ENCODE results near the gene TNP2. TPM values are rescaled to one million over a fixed set of nuclear protein-coding genes. Genes with fewer than 3 reads are reported as not detected.
A peak's percentile ranks its signal among the peaks of the same experiment; 100 is the strongest.

Gene TNP2
- total RNA-seq, 1 experiment from 2014 or later, result not detected

GRCh38 chr16:11238272-11239202 is 30.6 kb downstream of the TNP2 start:
- no peak overlapping the region for H3K9ac ChIP-seq (ENCODE audit: low read length)
- 0 out of 2 replicates have a peak, but pooled peaks cover 3% of the 10 kb centered on the region for H3K4me1 ChIP-seq (ENCODE audit: low read length)
- H3K27ac ChIP-seq (ENCODE audit: low read length), result no peak overlapping the region
- no peaks in the 10 kb centered on the region for H4K20me1 ChIP-seq (ENCODE audit: insufficient read depth, low read depth, low read length)
- H3K4me2 ChIP-seq (ENCODE audit: low read depth, low read length, poor library complexity, severe bottlenecking), result no peak overlapping the region
- H3K9me3 ChIP-seq (ENCODE audit: low read length), result no peaks in the 10 kb centered on the region
- H3K4me3 ChIP-seq (ENCODE audit: low read length), result no peak overlapping the region
- no peaks in the 10 kb centered on the region for H3K36me3 ChIP-seq (ENCODE audit: insufficient read depth, low read length)
- peak; percentile 65 for DNase-seq
- no peaks in the 10 kb centered on the region for H3K27me3 ChIP-seq (ENCODE audit: low read length)
- H3K9me2 ChIP-seq (replicated peaks; ENCODE audit: insufficient read depth, low read length), result no peaks in the 10 kb centered on the region
- H2AFZ ChIP-seq (ENCODE audit: low read length), result no peak overlapping the region
- H3K79me2 ChIP-seq (ENCODE audit: low read length), result no peaks in the 10 kb centered on the region

GRCh38 chr16:11236461-11237254 is 32.5 kb downstream of the TNP2 start:
- Histone ChIP-seq H3K79me2 (ENCODE audit: low read length) (no peaks in the 10 kb centered on the region), H3K4me2 (ENCODE audit: low read depth, low read length, poor library complexity, severe bottlenecking) (no peak overlapping the region), H3K9me2 (replicated peaks; ENCODE audit: insufficient read depth, low read length) (no peaks in the 10 kb centered on the region), H3K9ac (ENCODE audit: low read length) (no peak overlapping the region), H4K20me1 (ENCODE audit: insufficient read depth, low read depth, low read length) (no peaks in the 10 kb centered on the region), H2AFZ (ENCODE audit: low read length) (no peak overlapping the region), H3K9me3 (ENCODE audit: low read length) (no peaks in the 10 kb centered on the region), H3K36me3 (ENCODE audit: insufficient read depth, low read length) (no peaks in the 10 kb centered on the region), H3K4me1 (ENCODE audit: low read length) (peaks cover 8% of the 10 kb centered on the region), H3K27me3 (ENCODE audit: low read length) (no peaks in the 10 kb centered on the region), H3K4me3 (ENCODE audit: low read length) (no peak overlapping the region), H3K27ac (ENCODE audit: low read length) (no peak overlapping the region)
- no peak for DNase-seq

- no peaks in the 10 kb centered on the region for H3K79me2 ChIP-seq (ENCODE audit: low read length)
- H2AFZ ChIP-seq (ENCODE audit: low read length), result no peak overlapping the region
- no peaks in the 10 kb centered on the region for H4K20me1 ChIP-seq (ENCODE audit: insufficient read depth, low read depth, low read length)
- H3K27ac ChIP-seq (ENCODE audit: low read length), result no peak overlapping the region
- H3K9ac ChIP-seq (ENCODE audit: low read length), result no peak overlapping the region
- DNase-seq, result no peak
- H3K27me3 ChIP-seq (ENCODE audit: low read length), result no peaks in the 10 kb centered on the region
- H3K4me2 ChIP-seq (ENCODE audit: low read depth, low read length, poor library complexity, severe bottlenecking), result no peak overlapping the region
- H3K4me3 ChIP-seq (ENCODE audit: low read length), result no peak overlapping the region
- H3K9me3 ChIP-seq (ENCODE audit: low read length), result no peaks in the 10 kb centered on the region
- H3K4me1 ChIP-seq (ENCODE audit: low read length), result peaks cover 7% of the 10 kb centered on the region
- no peaks in the 10 kb centered on the region for H3K9me2 ChIP-seq (replicated peaks; ENCODE audit: insufficient read depth, low read length)
- no peaks in the 10 kb centered on the region for H3K36me3 ChIP-seq (ENCODE audit: insufficient read depth, low read length)
These were observed 33.5 kb downstream of the TNP2 start for GRCh38 chr16:11235703-11235991.

GRCh38 chr16:11234884-11235702 is 34.0 kb downstream of the TNP2 start:
- Histone ChIP-seq H3K9me2 (replicated peaks; ENCODE audit: insufficient read depth, low read length) (no peaks in the 10 kb centered on the region), H3K9ac (ENCODE audit: low read length) (no peak overlapping the region), H3K36me3 (ENCODE audit: insufficient read depth, low read length) (no peaks in the 10 kb centered on the region), H3K4me3 (ENCODE audit: low read length) (no peak overlapping the region), H3K27ac (ENCODE audit: low read length) (no peak overlapping the region), H3K27me3 (ENCODE audit: low read length) (no peaks in the 10 kb centered on the region), H4K20me1 (ENCODE audit: insufficient read depth, low read depth, low read length) (no peaks in the 10 kb centered on the region), H3K4me2 (ENCODE audit: low read depth, low read length, poor library complexity, severe bottlenecking) (no peak overlapping the region), H3K4me1 (ENCODE audit: low read length) (peaks cover 5% of the 10 kb centered on the region), H2AFZ (ENCODE audit: low read length) (no peak overlapping the region), H3K79me2 (ENCODE audit: low read length) (no peaks in the 10 kb centered on the region), H3K9me3 (ENCODE audit: low read length) (no peaks in the 10 kb centered on the region)
- DNase-seq, result no peak

GRCh38 chr16:11233727-11234376 is 35.3 kb downstream of the TNP2 start:
- no peak overlapping the region for H3K9ac ChIP-seq (ENCODE audit: low read length)
- H3K4me3 ChIP-seq (ENCODE audit: low read length), result no peak overlapping the region
- H3K36me3 ChIP-seq (ENCODE audit: insufficient read depth, low read length), result no peaks in the 10 kb centered on the region
- H3K4me2 ChIP-seq (ENCODE audit: low read depth, low read length, poor library complexity, severe bottlenecking), result no peak overlapping the region
- H3K9me3 ChIP-seq (ENCODE audit: low read length), result no peaks in the 10 kb centered on the region
- no peaks in the 10 kb centered on the region for H3K27me3 ChIP-seq (ENCODE audit: low read length)
- no peak overlapping the region for H3K27ac ChIP-seq (ENCODE audit: low read length)
- peaks cover 5% of the 10 kb centered on the region for H3K4me1 ChIP-seq (ENCODE audit: low read length)
- H3K79me2 ChIP-seq (ENCODE audit: low read length), result no peaks in the 10 kb centered on the region
- H2AFZ ChIP-seq (ENCODE audit: low read length), result no peak overlapping the region
- H4K20me1 ChIP-seq (ENCODE audit: insufficient read depth, low read depth, low read length), result no peaks in the 10 kb centered on the region
- H3K9me2 ChIP-seq (replicated peaks; ENCODE audit: insufficient read depth, low read length), result no peaks in the 10 kb centered on the region
- no peak for DNase-seq

- Histone ChIP-seq H3K4me2 (ENCODE audit: low read depth, low read length, poor library complexity, severe bottlenecking) (no peak overlapping the region), H2AFZ (ENCODE audit: low read length) (no peak overlapping the region), H3K4me3 (ENCODE audit: low read length) (no peak overlapping the region), H3K4me1 (ENCODE audit: low read length) (peaks cover 10% of the 10 kb centered on the region), H3K9me2 (replicated peaks; ENCODE audit: insufficient read depth, low read length) (no peaks in the 10 kb centered on the region), H3K27ac (ENCODE audit: low read length) (no peak overlapping the region), H3K27me3 (ENCODE audit: low read length) (no peaks in the 10 kb centered on the region), H3K9ac (ENCODE audit: low read length) (no peak overlapping the region), H3K9me3 (ENCODE audit: low read length) (no peaks in the 10 kb centered on the region), H4K20me1 (ENCODE audit: insufficient read depth, low read depth, low read length) (no peaks in the 10 kb centered on the region), H3K36me3 (ENCODE audit: insufficient read depth, low read length) (no peaks in the 10 kb centered on the region), H3K79me2 (ENCODE audit: low read length) (no peaks in the 10 kb centered on the region)
- no peak for DNase-seq
These were observed 36.0 kb downstream of the TNP2 start for GRCh38 chr16:11232852-11233726.

GRCh38 chr16:11232302-11232851 is 36.7 kb downstream of the TNP2 start:
- no peaks in the 10 kb centered on the region for H4K20me1 ChIP-seq (ENCODE audit: insufficient read depth, low read depth, low read length)
- H3K9me3 ChIP-seq (ENCODE audit: low read length), result no peaks in the 10 kb centered on the region
- no peak for DNase-seq
- no peaks in the 10 kb centered on the region for H3K27me3 ChIP-seq (ENCODE audit: low read length)
- no peaks in the 10 kb centered on the region for H3K79me2 ChIP-seq (ENCODE audit: low read length)
- H3K4me2 ChIP-seq (ENCODE audit: low read depth, low read length, poor library complexity, severe bottlenecking), result no peak overlapping the region
- H3K9ac ChIP-seq (ENCODE audit: low read length), result no peak overlapping the region
- H3K36me3 ChIP-seq (ENCODE audit: insufficient read depth, low read length), result no peaks in the 10 kb centered on the region
- peaks cover 10% of the 10 kb centered on the region for H3K4me1 ChIP-seq (ENCODE audit: low read length)
- no peak overlapping the region for H3K4me3 ChIP-seq (ENCODE audit: low read length)
- no peak overlapping the region for H3K27ac ChIP-seq (ENCODE audit: low read length)
- no peaks in the 10 kb centered on the region for H3K9me2 ChIP-seq (replicated peaks; ENCODE audit: insufficient read depth, low read length)
- H2AFZ ChIP-seq (ENCODE audit: low read length), result no peak overlapping the region

All from Karpas-422 (cell line).